Ascending aorta (tissue), 2 donors: ENCODE data around the gene ZSWIM8. TPM values are rescaled to one million over a fixed set of nuclear protein-coding genes. Genes with fewer than 3 reads are reported as not detected.
"Not testable (repeated sequence)": the region's sequence is repeated elsewhere in the genome, so short reads cannot be mapped to it uniquely, and the experiment has no call there.

Experiments used
- DNase-seq, 2 donors: peaks; one replicate each; pipeline ENCODE4 v3.0.0-alpha.2; 2019; ENCODE audit warnings: low spot score in 2 of 2
- H3K27ac ChIP-seq, 2 donors: fragments of 200-600 bp; sonication (generic); one replicate each; pipeline ENCODE4 v1.5.1; 2016 to 2017; ENCODE audit warnings: mild to moderate bottlenecking in 1 of 2
- H3K27me3 ChIP-seq: fragments of 200-600 bp; sonication (generic); one replicate; pipeline ENCODE4 v1.5.1; 2017
- H3K36me3 ChIP-seq, 2 donors: fragments of 200-600 bp; sonication (generic); one replicate each; pipeline ENCODE4 v1.5.1; 2016
- H3K4me1 ChIP-seq, 2 donors: fragments of 200-600 bp; sonication (generic); one replicate each; pipeline ENCODE4 v1.5.1; 2016 to 2017; ENCODE audit warnings: mild to moderate bottlenecking in 1 of 2
- H3K4me3 ChIP-seq, 2 donors: fragments of 200-600 bp; sonication (generic); one replicate each; pipeline ENCODE4 v1.5.1; 2016 to 2017; ENCODE audit warnings: mild to moderate bottlenecking in 1 of 2
- H3K9me3 ChIP-seq, 2 donors: fragments of 200-600 bp; sonication (generic); one replicate each; pipeline ENCODE4 v1.5.1; 2016
- CTCF ChIP-seq, 3 experiments: fragments of 200-600 bp in 2 of 3; fragments of 450-650 bp in 1 of 3; sonication (generic) in 2 of 3; IDR thresholded peaks; one replicate each; pipeline ENCODE4 v1.5.1; 2016 to 2019; ENCODE audit warnings: antibody characterized with exemption in 3 of 3, mild to moderate bottlenecking in 1 of 3, moderate library complexity in 1 of 3
- intact Hi-C: fragments of 100-400 bp; cut with DNase I; formaldehyde crosslinking; loops from one replicate; pipeline ENCODE4 v1.15.1; 2023
- total RNA-seq: library from RNA; depleted of rRNA; stranded (reverse); fragments of >200 nt; gene quantifications from one replicate; pipeline ENCODE4 v1.1.0, GENCODE V29; 2016

Gene ZSWIM8
- total RNA-seq, 1 donor from 2014 or later: 106 TPM

GRCh38 chr10:73788864-73789658 is 3.7 kb downstream of the ZSWIM8 start:
- Histone ChIP-seq H3K4me3 (no peak overlapping the region), H3K27ac (no peak overlapping the region), H3K36me3 (peaks cover 56 to 57% of the 10 kb centered on the region in 2 donors), H3K4me1 (peaks cover 4 to 21% of the 10 kb centered on the region in 2 donors), H3K27me3 (no peaks in the 10 kb centered on the region), H3K9me3 (no peaks in the 10 kb centered on the region)
- no peak for TF ChIP-seq CTCF (IDR thresholded peaks at IDR 0.05)
- intact Hi-C loops: no loop called here
- no peak for DNase-seq

GRCh38 chr10:73789659-73790055 is 4.3 kb downstream of the ZSWIM8 start:
- Histone ChIP-seq H3K27ac (no peak overlapping the region), H3K27me3 (no peaks in the 10 kb centered on the region), H3K4me1 (peaks cover 4 to 21% of the 10 kb centered on the region in 2 donors), H3K4me3 (no peak overlapping the region), H3K9me3 (no peaks in the 10 kb centered on the region), H3K36me3 (peaks cover 62 to 63% of the 10 kb centered on the region in 2 donors)
- DNase-seq: no peak
- TF ChIP-seq CTCF (IDR thresholded peaks at IDR 0.05): no peak
- intact Hi-C loops: no loop called here

- intact Hi-C loops: no loop called here
- TF ChIP-seq CTCF (IDR thresholded peaks at IDR 0.05): no peak
- Histone ChIP-seq H3K27ac (no peak overlapping the region), H3K9me3 (no peaks in the 10 kb centered on the region), H3K4me3 (no peak overlapping the region), H3K4me1 (peaks cover 4 to 17% of the 10 kb centered on the region in 2 donors), H3K27me3 (no peaks in the 10 kb centered on the region), H3K36me3 (peaks cover 76% of the 10 kb centered on the region in 2 donors)
- no peak for DNase-seq
Measured at GRCh38 chr10:73790886-73791625, 5.7 kb downstream of the ZSWIM8 start.

- Histone ChIP-seq H3K4me1 (peaks cover 4 to 12% of the 10 kb centered on the region in 2 donors), H3K9me3 (no peaks in the 10 kb centered on the region), H3K36me3 (peaks cover 84 to 85% of the 10 kb centered on the region in 2 donors), H3K27me3 (no peaks in the 10 kb centered on the region), H3K27ac (no peak overlapping the region), H3K4me3 (no peak overlapping the region)
- no peak for DNase-seq
- intact Hi-C loops: no loop called here
- TF ChIP-seq CTCF (IDR thresholded peaks at IDR 0.05): no peak
Measured at GRCh38 chr10:73791871-73792400, 6.5 kb downstream of the ZSWIM8 start.

- no peaks in the 10 kb centered on the region for H3K9me3 ChIP-seq
- no peak for TF ChIP-seq CTCF (IDR thresholded peaks at IDR 0.05)
- H3K27me3 ChIP-seq: no peaks in the 10 kb centered on the region
- no peak overlapping the region for H3K4me3 ChIP-seq
- DNase-seq: no peak
- H3K4me1 ChIP-seq: no peaks in the 10 kb centered on the region
- H3K27ac ChIP-seq: no peak overlapping the region
- H3K36me3 ChIP-seq: peaks cover 98 to 100% of the 10 kb centered on the region in 2 donors
- intact Hi-C loops: no loop called here
Measured at GRCh38 chr10:73793456-73793855, 8.1 kb downstream of the ZSWIM8 start.

GRCh38 chr10:73795491-73795890 is 10.1 kb downstream of the ZSWIM8 start:
- H3K4me3 ChIP-seq, intact Hi-C loops, H3K9me3 ChIP-seq, DNase-seq, H3K27ac ChIP-seq, H3K4me1 ChIP-seq, H3K27me3 ChIP-seq: not testable (repeated sequence)
- peaks cover 95 to 96% of the 10 kb centered on the region in 2 donors for H3K36me3 ChIP-seq

GRCh38 chr10:73796035-73796434 is 10.6 kb downstream of the ZSWIM8 start:
- H3K4me1 ChIP-seq, H3K4me3 ChIP-seq, H3K9me3 ChIP-seq, H3K27ac ChIP-seq, H3K27me3 ChIP-seq, intact Hi-C loops, DNase-seq: not testable (repeated sequence)
- H3K36me3 ChIP-seq: peaks cover 95 to 96% of the 10 kb centered on the region in 2 donors
